OCI-LY7 (cell line): ENCODE results near the gene LIPT2. TPM values are rescaled to one million over a fixed set of nuclear protein-coding genes. Genes with fewer than 3 reads are reported as not detected.

ENCODE experiments used
- BruUV-seq: library from RNA; stranded (reverse); fragments of 400-500 nt; replicated peaks from 2 replicates; lab custom pipeline; 2021; lab: Mats Ljungman, UMichigan
- CTCF ChIA-PET: fragments of 300-600 bp; sonication (Branson Sonifier 250); formaldehyde crosslinking; loops from one replicate; lab custom pipeline; 2022; ENCODE audit warnings: antibody characterized with exemption; ENCODE audit not compliant: unreplicated experiment; lab: Charles Lee
- POLR2A ChIA-PET: fragments of 300-600 bp; sonication (Branson Sonifier 250); formaldehyde crosslinking; loops from one replicate; lab custom pipeline; 2022; ENCODE audit warnings: antibody characterized with exemption; lab: Charles Lee
- DNase-seq: peaks from one replicate; pipeline ENCODE4 v3.0.0-alpha.2; 2015; ENCODE audit warnings: low spot score
- H2AFZ ChIP-seq: fragments of 200-600 bp; sonication (generic), shearing (Covaris generic); 2 replicates; pipeline ENCODE4 v1.6.1; 2014; ENCODE audit warnings: mild to moderate bottlenecking, antibody characterized with exemption, low read length, moderate library complexity
- H3K27ac ChIP-seq: fragments of 200-600 bp; sonication (generic); 2 replicates; pipeline ENCODE4 v1.5.1; 2014; ENCODE audit warnings: mixed run types, low read depth, mild to moderate bottlenecking, moderate library complexity, low read length, inconsistent platforms; ENCODE audit not compliant: poor library complexity, severe bottlenecking
- H3K36me3 ChIP-seq: fragments of 200-600 bp; sonication (generic); 2 replicates; pipeline ENCODE4 v1.6.1; 2014; ENCODE audit warnings: mild to moderate bottlenecking, antibody characterized with exemption, low read length, moderate library complexity, mixed read lengths; ENCODE audit not compliant: insufficient read depth
- H3K4me1 ChIP-seq: fragments of 200-600 bp; sonication (generic); 2 replicates; pipeline ENCODE4 v1.5.1; 2014; ENCODE audit warnings: mild to moderate bottlenecking, low read length; ENCODE audit not compliant: insufficient read depth, poor library complexity, severe bottlenecking
- H3K4me2 ChIP-seq: fragments of 200-600 bp; sonication (generic); 2 replicates; pipeline ENCODE4 v1.6.1; 2014; ENCODE audit warnings: mild to moderate bottlenecking, low read length
- H3K4me3 ChIP-seq: fragments of 200-600 bp; sonication (generic); 2 replicates; pipeline ENCODE4 v1.5.1; 2014; ENCODE audit warnings: mild to moderate bottlenecking, low read depth, low read length; ENCODE audit not compliant: poor library complexity, severe bottlenecking
- H3K79me2 ChIP-seq: fragments of 200-600 bp; sonication (generic); 2 replicates; pipeline ENCODE4 v1.6.1; 2016; ENCODE audit warnings: low read depth, mild to moderate bottlenecking, low read length, moderate library complexity, mixed read lengths; ENCODE audit not compliant: insufficient read depth
- H3K9me2 ChIP-seq: fragments of 200-600 bp; sonication (generic); 2 replicates; pipeline ENCODE4 v1.6.1; 2016; ENCODE audit warnings: mild to moderate bottlenecking, low read length, mixed read lengths; ENCODE audit not compliant: insufficient read depth
- H3K9me3 ChIP-seq: fragments of 200-600 bp; sonication (generic); 2 replicates; pipeline ENCODE4 v1.6.1; 2014; ENCODE audit warnings: mild to moderate bottlenecking, mixed run types, low read length, mixed read lengths
- H4K20me1 ChIP-seq: fragments of 200-600 bp; sonication (generic); 2 replicates; pipeline ENCODE4 v1.6.1; 2014; ENCODE audit warnings: mild to moderate bottlenecking, antibody characterized with exemption, low read length, moderate library complexity, mixed read lengths; ENCODE audit not compliant: insufficient read depth
- EZH2phosphoT487 ChIP-seq: fragments of 200-600 bp; sonication (generic); IDR thresholded peaks from 2 replicates; pipeline ENCODE4 v1.6.1; 2018; ENCODE audit warnings: low read depth, borderline replicate concordance, mild to moderate bottlenecking, mixed run types, antibody characterized with exemption, low read length, moderate library complexity, mixed read lengths
- intact Hi-C: fragments of 100-400 bp; cut with micrococcal nuclease; formaldehyde crosslinking; loops from one replicate; pipeline ENCODE4 v1.10.0; 2022; ENCODE audit not compliant: unreplicated experiment
- total RNA-seq, 2 experiments: library from RNA; depleted of rRNA in 1 of 2; stranded (reverse); fragments of >200 nt in 1 of 2; shearing (Covaris generic) in 1 of 2; gene quantifications; 2 replicates each; pipeline ENCODE4 v1.2.3, GENCODE V29; 2014 to 2022
- TF ChIP-seq, protein P1 (sequence below): fragments of 200-600 bp; sonication (generic); conservative IDR thresholded peaks from 2 replicates; pipeline ENCODE4 v1.5.1; 2014; ENCODE audit warnings: mild to moderate bottlenecking, antibody characterized with exemption, low read length, moderate library complexity, mixed read lengths

The LIPT2 gene
- total RNA-seq, 2 experiments from 2014 or later = 10.9 to 14.3 TPM

DNA sequence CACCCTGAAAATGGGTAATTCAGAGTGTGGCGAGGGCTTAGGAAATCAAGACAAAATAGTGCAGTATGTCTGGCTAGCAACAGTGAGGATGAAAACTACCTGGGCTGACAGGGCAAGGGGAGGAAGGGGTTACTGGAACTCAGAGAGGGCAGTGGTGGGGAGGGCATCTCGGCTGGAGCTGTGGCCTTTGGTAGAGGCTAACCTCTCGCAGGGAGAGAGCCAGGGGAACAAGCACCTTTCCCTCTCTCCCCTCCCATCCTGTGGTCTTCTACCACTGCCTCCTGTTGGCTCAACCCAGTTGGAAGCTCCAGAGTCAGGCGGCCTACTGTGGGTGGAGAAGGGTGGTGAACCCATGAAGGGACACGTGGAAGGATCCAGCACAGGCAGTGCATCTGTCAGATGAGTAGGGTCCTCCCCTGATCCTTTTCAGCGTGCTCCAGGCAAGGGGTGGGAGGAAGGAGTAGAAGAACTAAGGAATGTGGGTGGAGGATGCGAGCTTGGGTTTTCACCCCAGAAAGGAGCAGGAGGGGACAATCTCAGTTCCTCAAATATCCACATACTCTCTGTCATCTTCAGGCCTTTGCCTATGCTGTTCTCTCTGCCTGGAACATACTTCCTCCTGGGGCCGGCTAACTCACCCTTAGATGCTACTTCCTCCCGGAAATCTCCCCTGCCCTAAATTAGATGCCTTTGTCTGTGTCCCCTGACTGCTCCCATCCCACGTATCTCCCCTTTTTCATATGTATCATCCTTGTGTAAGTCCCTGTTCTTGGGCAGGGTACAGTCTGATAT lies 19.9 kb downstream of the LIPT2 start:
- no peak overlapping the region for H3K4me3 ChIP-seq
- CTCF ChIA-PET = no interaction called here

GRCh38 chr11:74471668-74472429 lies 21.7 kb downstream of the LIPT2 start:
- no peaks in the 10 kb centered on the region for H4K20me1 ChIP-seq
- TF ChIP-seq, protein P1, sequence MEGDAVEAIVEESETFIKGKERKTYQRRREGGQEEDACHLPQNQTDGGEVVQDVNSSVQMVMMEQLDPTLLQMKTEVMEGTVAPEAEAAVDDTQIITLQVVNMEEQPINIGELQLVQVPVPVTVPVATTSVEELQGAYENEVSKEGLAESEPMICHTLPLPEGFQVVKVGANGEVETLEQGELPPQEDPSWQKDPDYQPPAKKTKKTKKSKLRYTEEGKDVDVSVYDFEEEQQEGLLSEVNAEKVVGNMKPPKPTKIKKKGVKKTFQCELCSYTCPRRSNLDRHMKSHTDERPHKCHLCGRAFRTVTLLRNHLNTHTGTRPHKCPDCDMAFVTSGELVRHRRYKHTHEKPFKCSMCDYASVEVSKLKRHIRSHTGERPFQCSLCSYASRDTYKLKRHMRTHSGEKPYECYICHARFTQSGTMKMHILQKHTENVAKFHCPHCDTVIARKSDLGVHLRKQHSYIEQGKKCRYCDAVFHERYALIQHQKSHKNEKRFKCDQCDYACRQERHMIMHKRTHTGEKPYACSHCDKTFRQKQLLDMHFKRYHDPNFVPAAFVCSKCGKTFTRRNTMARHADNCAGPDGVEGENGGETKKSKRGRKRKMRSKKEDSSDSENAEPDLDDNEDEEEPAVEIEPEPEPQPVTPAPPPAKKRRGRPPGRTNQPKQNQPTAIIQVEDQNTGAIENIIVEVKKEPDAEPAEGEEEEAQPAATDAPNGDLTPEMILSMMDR = no peak
- no peak for TF ChIP-seq EZH2phosphoT487
- H3K4me2 ChIP-seq = no peak overlapping the region
- ChIA-PET POLR2A (no interaction called here), CTCF (no interaction called here)
- H3K27ac ChIP-seq = no peak overlapping the region
- no TSS peak for BruUV-seq
- H3K4me3 ChIP-seq = no peak overlapping the region
- no peaks in the 10 kb centered on the region for H3K79me2 ChIP-seq
- H2AFZ ChIP-seq = no peak overlapping the region
- H3K9me2 ChIP-seq = no peaks in the 10 kb centered on the region
- H3K9me3 ChIP-seq = no peaks in the 10 kb centered on the region
- no peaks in the 10 kb centered on the region for H3K36me3 ChIP-seq
- intact Hi-C loops = no loop called here
- no peak for DNase-seq
- no peaks in the 10 kb centered on the region for H3K4me1 ChIP-seq

More for the DNA sequence above, 19.9 kb downstream of the LIPT2 start:
- H3K79me2 ChIP-seq = no peaks in the 10 kb centered on the region
- no peak for DNase-seq
- no peaks in the 10 kb centered on the region for H3K36me3 ChIP-seq
- no peak for TF ChIP-seq EZH2phosphoT487
- TF ChIP-seq, protein P1 = no peak
- no peaks in the 10 kb centered on the region for H3K4me1 ChIP-seq
- intact Hi-C loops = no loop called here
- H2AFZ ChIP-seq = no peak overlapping the region
- H3K9me3 ChIP-seq = no peaks in the 10 kb centered on the region
- no peak overlapping the region for H3K4me2 ChIP-seq
- H3K27ac ChIP-seq = no peak overlapping the region
- H4K20me1 ChIP-seq = no peaks in the 10 kb centered on the region
- no peaks in the 10 kb centered on the region for H3K9me2 ChIP-seq
- POLR2A ChIA-PET = interaction anchor here (0.6 kb wide), 1 partner anchor 77 kb away, joined by 4 read pairs; no protein-coding TSS in a partner anchor
- BruUV-seq = no TSS peak
